ENCODE data around the gene RGL1.

RGL1 gene

DNA sequence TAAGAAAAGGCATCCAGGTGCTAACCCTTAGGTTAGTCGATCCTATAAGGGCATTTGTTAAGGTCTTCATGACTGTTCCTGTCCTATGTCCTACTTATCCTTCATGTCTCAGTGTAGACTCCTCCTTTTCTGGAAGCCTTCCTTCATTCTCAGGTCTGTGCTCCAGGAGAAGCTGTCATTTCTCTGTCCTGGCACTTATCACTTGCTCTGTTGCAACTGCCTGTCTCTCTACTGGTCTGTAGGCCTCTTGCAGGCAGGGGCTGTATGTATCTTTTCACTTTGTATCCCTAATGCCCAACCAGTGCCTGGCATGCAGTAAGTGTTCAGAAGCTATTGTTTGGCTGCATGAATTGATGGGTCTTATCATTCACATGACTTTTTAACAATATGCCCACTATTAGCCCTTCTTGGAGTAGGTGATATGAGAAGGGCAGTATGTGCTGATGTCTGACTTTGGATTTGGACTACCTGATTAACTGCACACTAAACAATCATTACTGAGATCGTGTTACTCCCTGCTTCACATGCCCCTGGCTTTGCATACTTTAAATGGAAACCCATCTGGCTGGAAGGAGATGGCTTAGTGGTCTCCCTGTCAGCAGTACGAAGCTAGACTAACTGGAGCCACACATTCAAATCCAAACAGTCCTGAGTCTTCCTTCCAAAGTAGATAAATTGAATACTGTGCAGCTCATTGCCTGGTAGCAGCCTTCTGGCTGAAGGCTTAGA, 88.8 kb downstream of the RGL1 start:
- DNase-seq = no peak

DNA sequence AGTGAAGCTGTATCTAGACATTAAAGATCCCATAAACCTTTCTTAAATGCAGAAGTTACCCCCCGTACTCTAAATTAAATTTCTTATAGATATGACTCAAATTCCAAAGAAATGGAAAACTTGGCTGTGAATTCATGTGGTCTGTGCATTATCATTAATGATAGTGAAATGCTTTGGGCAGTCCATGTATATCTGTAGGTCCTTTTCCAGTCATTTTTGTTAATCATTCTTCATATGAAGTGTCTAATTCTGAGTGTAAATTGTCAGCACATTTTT, 89.3 kb downstream of the RGL1 start:
- DNase-seq = no peak

DNA sequence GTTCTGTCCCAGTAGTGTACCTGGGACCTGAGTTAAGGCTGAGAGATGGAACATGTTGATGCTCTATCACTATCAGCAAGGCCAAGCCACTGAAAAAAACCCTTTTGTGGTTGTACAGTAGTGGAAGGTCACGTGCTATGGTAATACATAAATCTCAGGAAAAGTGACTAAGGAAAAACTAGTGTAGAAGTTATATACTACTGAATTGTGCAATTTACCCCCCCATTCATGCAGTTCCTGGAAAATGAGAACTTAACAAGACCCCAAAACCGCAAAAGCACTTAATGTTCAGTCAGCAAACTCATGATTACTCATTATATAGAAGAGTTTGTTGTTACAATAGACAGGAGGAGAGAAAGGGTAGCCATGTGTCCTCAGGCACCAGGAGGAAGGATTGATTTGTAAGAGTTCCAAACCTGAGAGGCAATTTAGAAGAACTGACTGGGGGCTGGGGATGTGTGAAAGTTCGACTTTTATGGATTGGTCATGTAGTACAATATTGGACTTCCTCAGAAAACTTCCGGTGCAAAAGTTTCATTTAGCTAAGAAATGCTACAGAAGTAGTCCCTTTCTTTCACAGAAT, 91.6 kb downstream of the RGL1 start:
- no peak for DNase-seq

DNA sequence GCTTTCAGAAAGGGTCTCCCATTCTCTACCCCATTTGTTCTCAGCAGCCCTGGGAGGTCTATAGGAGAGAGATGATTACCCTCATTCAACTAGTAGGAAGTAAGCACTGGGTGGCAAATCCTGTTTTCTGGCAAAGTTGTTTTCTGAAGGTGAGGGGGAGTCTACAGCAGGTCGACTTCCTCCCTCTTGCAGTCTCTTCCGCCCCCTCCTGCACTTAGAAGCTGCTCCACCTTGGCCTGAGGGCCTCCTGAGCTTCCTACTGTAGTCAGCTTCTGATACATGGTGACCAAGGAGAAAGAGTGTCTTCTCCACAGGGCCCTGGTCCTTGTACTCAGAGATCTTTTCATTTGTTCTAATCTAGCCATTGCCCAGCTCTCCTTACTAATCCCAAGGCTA, 93.1 kb downstream of the RGL1 start:
- no peak for DNase-seq

DNA sequence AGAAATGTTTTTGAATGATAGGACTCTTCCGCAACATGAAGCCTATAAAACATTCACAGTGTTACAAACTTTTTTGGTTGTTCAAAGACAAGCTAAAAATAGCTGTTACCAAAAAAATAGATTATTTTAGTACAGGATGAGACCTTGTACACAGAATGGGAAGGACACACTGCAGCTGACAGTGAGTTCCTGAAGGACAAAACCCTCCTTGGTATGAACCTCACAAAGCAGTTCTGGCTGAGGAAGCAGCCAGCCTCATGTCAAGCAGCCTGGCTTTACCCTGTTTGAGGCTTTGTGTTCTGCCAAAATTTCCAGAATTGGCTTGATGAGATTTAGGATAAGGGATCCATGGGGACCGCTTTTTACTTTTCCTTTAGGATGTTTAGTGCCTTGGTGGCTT, 93.7 kb downstream of the RGL1 start:
- DNase-seq = no peak

DNA sequence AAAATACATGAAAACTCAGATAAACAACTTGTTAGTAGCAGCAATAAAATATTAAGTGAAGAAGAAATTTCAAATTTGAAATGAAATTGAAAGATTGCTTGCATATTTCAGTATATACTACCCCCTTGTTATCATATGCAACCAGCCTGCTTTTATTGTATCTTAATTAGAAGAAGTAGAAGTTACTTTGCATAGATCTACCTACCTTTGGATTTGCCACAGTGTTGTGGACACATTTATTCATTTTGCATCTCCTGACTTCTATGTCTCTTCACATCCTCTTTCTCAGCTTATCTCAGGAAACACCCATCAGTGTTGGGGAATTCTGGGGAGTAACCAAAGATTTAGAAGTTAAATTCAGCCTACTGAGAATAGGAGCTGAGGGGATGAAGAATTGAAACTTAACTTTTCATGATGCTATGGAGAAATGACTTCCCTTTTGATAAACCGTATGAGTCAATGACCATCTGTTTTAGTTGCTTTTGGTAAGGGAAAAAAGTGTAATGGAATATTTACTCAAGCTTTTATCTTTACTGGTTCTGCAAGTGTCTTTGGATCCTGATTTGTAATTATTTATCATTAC, 96.9 kb downstream of the RGL1 start:
- DNase-seq = no peak

DNA sequence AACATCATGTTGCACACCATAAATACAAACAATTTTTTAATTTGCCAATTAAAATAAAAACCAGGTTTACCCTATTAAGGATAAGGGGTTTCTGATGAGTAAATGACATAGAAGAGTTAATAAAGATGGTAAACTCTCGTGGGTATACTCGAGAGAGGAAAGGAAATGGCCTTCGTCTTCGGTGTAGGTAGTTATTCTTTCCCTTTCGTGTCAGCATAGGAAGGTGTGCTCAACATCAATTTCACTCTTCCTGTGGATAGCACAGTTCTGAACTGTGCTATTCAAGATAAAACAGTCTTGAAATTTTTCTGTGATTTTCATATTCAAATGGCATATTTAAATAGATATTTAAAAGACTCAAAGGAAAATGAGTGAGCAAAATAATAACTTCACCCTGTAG, 98.2 kb downstream of the RGL1 start:
- no peak for DNase-seq

DNA sequence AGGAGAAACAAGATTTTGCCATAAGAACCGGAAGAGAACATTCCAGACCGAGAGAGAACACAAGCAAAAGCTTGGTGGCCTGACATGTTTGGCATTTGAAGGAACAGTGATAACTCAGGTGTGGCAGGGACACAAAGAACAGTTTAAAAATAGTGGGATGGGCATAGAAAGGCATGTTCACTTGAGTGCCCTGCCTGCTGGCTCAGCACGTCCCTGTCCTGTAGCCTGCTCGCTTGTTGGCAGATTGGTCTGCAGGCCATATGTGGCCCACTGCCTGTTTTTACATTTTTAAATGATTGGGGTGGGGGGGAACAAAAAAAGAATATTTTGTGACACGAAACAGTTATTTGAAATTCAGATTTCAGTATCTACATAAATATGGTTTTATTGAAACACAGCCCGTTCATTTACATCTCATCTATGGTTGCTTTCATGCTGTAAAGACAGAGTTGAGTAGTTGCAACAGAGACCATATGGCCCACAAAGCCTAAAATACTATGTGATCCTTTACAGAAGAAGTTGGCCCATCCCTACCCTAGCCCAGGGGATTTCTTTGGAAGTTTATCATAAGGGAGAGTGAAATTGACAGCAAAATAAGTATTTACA, 100.7 kb downstream of the RGL1 start:
- DNase-seq = no peak

DNA sequence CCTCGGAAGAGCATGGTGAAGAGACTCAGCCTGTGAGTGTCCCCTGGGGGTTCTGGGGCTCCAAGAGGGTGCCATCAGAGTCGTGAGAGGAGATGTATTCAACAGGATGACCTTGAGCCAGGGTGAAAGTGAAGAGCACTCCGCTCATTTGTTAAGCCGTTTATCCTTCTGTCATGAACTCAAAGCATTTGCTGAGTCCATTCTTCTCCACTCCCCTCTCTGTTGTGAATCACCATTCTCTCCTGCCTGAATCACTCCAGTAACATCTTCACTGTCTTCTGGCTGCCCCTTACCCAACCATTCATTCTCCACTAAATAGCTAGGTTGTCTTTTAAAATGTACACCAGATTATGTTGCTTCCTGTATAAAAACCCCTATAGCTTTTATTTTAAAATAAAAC, 102.2 kb downstream of the RGL1 start:
- DNase-seq = no peak

DNA sequence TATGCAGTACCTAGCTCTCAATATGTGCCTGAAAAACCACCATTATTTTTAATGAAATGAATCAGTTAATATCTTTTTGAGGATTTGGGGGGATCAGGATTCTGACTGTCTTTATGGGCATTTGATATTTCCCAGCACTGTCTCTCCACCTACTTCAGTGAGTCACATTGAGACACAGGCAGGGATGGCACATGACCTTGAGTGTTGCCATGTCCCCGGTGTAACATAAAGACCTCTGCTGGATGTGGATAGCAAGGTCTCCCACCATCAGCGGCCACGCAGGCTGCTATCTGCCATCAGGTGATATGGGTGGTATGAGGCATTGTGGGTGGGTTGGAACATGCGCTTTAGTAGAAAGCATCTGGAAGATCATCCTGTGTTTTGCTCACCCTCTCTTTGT, 103.2 kb downstream of the RGL1 start:
- DNase-seq = no peak

DNA sequence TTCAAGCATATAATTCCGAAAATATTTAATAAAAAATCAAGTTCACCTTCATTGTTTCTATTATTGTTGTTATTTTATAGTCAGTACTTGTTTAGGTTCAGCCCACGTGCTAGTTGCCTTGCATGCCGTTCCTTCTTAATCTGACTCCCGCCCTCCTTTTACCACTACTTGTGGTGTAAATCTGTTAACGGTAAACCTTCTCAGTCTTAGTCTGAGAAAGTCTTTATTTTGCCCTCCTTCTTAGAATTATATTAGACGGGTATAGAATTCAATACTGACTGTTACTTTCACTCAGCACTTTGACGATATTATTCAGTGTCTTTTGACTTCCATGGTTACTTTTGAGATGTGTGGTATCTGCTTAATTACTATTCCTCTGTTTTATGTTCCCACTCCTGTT, 104.8 kb downstream of the RGL1 start:
- no peak for DNase-seq

DNA sequence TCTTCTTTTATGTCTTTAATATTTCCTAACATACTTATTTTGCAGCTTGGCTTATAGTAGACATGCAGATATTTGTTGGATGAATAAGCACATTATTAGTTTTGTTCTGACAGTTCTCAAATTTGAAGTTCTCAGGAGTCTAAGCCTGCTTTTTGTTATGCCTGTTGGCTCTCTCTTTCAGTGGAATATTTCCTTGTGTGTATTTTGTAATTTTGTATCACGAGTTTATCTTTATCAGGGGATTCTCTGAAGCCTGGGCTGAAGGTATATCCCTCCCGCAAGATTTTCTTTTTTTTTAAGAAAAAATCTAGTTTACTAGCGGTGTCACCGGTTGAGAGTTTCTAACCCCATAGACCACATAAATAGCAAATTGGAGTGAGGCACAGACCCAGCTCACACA, 105.9 kb downstream of the RGL1 start:
- no peak for DNase-seq

DNA sequence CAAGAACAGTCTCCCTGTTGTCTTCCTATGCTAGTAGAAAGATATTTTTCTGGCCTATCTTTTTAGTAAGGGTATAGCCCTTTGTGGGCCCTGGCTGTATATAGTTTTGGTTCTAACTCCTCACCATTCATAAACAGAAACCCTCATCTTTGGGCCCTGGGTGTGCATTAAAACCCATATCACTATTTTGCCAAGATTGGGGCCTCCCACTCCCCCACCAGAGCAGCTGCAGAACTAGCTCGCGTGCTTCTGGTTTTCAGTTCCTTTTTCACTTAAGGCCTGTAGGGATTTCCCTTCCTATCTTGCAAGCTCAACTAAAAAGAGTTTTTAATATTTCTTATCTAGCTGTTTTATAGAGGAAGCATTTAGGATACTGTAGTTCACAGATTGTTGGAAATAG, 106.4 kb downstream of the RGL1 start:
- peak; percentile 42 for DNase-seq

DNA sequence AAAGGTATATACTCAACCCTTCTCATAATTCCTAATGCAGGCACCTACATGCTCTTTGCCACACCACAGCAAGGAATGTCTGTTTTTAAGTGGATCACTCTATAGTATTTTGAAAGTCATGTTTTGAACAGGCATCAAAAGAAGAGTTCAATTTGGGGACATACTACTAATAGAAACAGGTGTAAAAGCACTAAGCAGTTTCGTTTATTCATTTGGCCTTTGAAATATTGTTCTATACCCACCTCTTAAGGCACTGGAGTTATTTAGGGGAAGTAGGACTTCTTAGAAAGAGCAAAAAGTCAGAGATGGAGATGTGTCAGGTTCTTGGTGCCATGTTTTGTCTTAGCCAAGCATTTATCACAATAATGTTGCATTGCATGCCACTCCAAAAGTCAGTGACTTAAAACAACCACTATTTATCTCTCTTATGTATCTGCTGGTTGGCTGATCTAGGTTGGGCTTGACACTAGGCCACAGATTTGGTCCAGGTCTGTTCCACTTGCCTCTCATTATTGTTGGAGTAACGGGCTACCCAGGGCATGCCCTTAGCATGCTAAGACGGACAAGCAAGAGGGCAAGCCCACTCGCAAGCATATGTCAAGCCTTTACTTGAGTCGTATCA, 107.5 kb downstream of the RGL1 start:
- DNase-seq = no peak

DNA sequence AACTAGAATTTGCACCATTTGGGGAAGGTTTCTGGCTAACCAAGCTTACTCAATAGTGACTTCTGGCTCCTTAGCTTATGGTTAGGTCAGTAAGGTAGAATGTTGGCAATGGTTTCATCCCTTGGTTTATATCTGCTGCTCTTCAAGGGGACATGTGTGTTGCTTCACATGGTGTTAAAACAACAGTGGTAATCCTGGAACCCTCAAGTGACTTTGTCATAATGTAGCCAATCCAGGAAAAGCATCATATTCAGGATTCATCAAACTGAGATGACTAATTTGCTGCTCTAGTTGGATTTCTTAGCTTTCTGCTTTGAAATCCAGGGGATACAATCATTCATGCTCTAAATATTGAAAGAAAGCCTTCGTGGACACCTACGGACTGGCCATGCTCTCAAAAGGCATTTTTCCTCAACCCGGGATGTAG, 108.7 kb downstream of the RGL1 start:
- DNase-seq = no peak

DNA sequence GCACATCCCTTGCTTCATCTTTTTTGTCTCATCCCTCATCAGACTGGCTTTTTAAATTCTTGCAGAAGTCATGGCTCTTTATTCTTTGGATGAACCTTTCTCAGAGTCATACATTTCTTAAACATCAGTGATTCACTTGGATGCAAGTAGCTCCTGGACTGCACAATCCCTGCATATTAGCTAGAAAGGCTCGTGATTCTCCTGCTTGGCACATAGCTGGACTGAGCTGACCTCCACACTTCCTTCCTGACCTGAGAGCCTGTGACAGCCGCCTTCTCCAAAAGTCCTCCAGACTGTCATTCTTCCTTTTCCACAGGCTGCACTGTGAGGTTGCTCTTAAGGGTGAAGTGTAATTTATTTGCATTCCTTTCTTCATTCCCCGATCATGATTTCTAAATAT, 109.4 kb downstream of the RGL1 start:
- DNase-seq = no peak

DNA sequence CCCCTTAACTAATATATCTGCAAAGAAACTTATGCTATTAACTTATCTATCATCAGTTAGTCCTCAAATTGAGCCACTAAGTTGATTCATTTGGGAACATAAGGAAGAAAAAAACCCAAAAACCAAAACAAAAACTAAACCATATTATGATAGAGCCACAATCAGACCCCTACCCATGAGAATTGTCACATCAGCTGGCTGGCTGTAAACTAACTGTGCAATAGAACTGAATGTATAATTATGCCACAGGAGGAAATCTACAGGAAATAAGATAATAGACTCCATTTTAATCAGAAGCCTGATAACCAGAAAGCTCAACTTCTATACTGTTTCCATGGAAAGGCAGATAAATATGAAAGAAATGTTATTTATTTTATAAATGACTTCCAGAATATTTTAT, 110.0 kb downstream of the RGL1 start:
- DNase-seq = no peak

DNA sequence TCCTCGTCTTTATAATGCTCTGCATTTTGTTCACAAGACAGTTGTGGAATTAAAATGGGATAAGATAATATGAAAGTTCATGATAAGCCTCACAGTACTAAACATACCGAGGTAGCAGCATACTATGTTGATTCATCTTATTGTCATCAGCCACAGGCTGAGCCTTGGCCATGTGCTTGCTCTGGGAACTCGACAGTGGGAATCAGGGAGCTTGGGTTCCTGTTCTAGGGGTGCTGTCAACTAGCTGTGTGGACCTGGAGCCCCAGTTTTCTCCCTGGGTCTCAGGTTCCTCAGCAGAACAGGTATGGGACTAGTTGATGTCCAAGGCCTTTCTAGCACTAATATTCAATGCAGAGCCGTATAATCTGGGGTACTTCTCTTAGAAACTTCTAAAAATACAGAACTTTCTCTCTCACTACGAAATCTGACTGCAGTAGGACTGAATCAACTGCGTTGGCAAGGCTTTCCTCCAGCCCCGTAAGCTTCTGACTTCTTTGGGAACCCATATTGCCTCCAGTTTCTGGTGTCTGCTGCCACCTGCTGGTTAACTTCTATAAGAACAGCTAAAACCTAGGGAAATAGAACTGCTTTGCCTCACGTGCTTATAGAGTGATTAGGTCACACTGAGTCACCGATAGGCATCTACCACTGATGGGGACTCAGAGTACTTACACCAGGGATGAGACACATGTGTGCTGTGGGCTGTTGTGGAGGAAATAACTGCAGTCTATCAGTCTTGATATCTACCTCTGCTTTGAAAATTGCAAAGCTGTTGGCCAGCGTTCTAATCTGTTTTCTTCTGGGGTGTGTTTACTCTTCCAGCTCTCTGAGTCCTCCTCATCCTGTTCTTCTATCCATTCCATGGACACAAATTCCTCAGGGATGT, 110.9 kb downstream of the RGL1 start:
- peak; percentile 76 for DNase-seq

DNA sequence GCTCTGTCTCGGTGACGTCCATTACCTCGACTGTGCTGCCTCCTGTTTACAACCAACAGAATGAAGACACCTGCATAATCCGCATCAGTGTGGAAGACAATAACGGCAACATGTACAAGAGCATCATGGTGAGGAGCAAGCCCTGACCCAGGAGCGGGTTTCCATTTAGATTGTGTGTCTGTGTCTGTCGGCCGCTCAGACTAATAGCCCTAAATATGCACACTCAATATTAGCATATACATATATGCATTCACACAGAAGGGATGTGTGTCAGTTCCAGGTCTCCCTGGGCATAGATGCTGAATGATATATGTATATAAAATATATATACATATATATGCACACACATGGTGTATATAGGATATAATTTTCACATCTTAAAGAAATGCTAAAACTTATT, 111.7 kb downstream of the RGL1 start:
- no peak for DNase-seq

DNA sequence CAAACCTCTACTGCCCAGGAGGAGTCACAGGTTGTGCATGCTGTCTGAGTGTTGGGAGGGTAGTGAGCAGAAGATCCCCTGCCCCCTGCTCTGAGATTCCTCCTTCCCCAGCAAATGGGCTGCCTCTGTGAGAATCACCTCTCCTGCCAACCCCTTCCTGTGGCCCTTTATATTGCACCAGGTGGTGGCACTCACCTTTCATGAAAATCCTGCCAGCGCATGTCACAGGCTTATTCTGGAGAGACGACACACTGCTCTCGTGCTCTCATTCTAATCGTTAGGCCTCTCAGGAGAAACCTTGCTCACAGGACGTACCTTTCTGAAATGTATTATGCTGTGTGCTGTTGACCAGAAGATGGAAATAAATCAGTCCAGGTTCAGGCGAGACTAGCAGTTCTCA, 113.7 kb downstream of the RGL1 start:
- DNase-seq = no peak

DNA sequence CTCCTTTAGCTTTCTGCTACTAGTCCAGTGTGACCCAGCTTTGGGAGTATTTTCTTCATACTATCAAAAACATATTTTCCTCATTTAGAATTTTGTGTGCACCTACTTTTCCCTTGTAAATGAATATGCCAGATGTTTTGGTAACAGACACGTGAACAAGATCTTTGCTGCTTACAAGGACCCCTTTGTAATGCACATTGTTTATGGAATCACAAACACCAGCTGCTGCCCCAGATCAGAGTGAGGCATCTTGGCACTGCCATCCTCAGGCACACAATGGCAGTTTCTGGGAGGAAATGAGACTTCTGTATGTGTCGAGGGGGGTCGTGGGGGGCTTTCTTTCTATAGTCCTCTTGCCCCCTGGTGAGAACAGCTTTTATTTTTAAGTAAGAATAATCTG, 115.7 kb downstream of the RGL1 start:
- DNase-seq = no peak

DNA sequence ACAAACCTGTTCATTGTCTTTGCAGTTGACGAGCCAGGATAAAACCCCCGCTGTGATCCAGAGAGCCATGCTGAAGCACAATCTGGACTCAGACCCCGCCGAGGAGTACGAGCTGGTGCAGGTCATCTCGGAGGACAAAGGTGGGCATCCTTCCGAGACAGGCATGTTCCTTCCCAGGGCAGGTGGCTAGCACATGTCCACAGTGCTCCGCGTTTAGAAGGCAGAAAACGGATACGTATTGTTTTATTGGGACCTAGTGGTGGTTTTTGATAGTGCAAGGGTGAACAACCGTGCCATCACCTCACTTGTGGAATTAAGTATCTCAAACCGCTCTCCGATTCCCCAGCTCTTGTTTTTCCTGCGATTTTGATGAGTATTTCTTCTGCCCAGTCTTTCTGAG, 117.3 kb downstream of the RGL1 start:
- DNase-seq = no peak

DNA sequence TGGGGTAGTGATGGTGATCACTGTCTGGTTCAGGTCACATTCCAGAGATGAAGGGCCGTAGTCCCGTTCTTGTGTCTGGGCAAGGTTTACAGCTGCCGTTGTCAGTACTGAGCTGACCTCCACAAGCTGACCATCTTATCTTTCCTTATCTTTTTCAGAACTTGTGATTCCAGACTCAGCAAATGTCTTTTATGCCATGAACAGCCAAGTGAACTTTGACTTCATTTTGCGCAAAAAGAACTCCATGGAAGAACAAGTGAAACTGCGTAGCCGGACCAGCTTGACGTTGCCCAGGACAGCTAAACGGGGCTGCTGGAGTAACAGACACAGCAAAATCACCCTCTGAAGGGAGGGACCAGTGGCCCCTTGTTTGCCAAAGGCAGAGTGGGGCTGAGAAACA, 121.0 kb downstream of the RGL1 start:
- no peak for DNase-seq

Data from stimulated activated CD4-positive, alpha-beta T cell treated with anti-CD3 and anti-CD28 coated beads, Interleukin-15, amount 100 ng/mL, for 24 hours (primary cell).